Testis (tissue), 3 donors: ENCODE measurements around the gene RBP5. TPM values are rescaled to one million over a fixed set of nuclear protein-coding genes. Genes with fewer than 3 reads are reported as not detected.
A peak's percentile ranks its signal among the peaks of the same experiment; 100 is the strongest.

Experiments
- DNase-seq: peaks from one replicate; pipeline ENCODE4 v3.0.0-alpha.2; 2019
- H3K27ac ChIP-seq, 2 donors: fragments of 200-600 bp; sonication (generic); one replicate each; pipeline ENCODE4 v1.5.1; 2019
- H3K27me3 ChIP-seq: fragments of 200-600 bp; sonication (generic); one replicate; pipeline ENCODE4 v1.5.1; 2019
- H3K36me3 ChIP-seq: fragments of 200-600 bp; sonication (generic); one replicate; pipeline ENCODE4 v1.5.1; 2017; ENCODE audit warnings: low read depth; ENCODE audit errors: missing control alignments
- H3K4me1 ChIP-seq: fragments of 200-600 bp; sonication (generic); one replicate; pipeline ENCODE4 v1.5.1; 2019
- H3K4me3 ChIP-seq, 2 donors: fragments of 200-600 bp; sonication (generic); one replicate each; pipeline ENCODE4 v1.5.1; 2017 to 2019
- H3K9me3 ChIP-seq: fragments of 200-600 bp; sonication (generic); one replicate; pipeline ENCODE4 v1.5.1; 2017
- POLR2A ChIP-seq: fragments of 450-650 bp; IDR thresholded peaks from one replicate; pipeline ENCODE4 v1.6.1; 2017; ENCODE audit warnings: antibody characterized with exemption, mild to moderate bottlenecking, moderate library complexity
- WGBS, 2 donors: methylation state at CpG; one replicate each; pipeline ENCODE4 v1.1.5; 2018; 5-methylcytosine and 5-hydroxymethylcytosine counted together
- intact Hi-C: fragments of 100-400 bp; cut with DNase I; formaldehyde crosslinking; loops from one replicate; pipeline ENCODE4 v1.15.1; 2023; ENCODE audit warnings: low total_unique reads
- polyA plus RNA-seq: library from polyadenylated mRNA; stranded (reverse); fragments of 350-450 nt; fragmentation: Illumina TruSeq; extraction: RNeasy Lipid Tissue Mini Kit (QIAGEN cat#74804); gene quantifications from one replicate; pipeline ENCODE4 v1.2.3, GENCODE V29; 2014; ENCODE audit warnings: low read depth, low replicate concordance; ENCODE audit not compliant: insufficient read depth
- total RNA-seq, 2 donors: library from RNA; depleted of rRNA; stranded (reverse); fragments of >200 nt; gene quantifications; one replicate each; pipeline ENCODE4 v1.2.3, GENCODE V29; 2016
- TF ChIP-seq, protein P1 (sequence below), 3 experiments: fragments of 450-650 bp in 2 of 3; fragments of 200-600 bp in 1 of 3; sonication (generic) in 1 of 3; IDR thresholded peaks; one replicate each; pipeline ENCODE4 v1.5.1; 2016 to 2019; ENCODE audit warnings: antibody characterized with exemption in 3 of 3, mild to moderate bottlenecking in 2 of 3, moderate library complexity in 1 of 3

RBP5 gene
- total and polyA plus RNA-seq, 3 donors from 2014 or later = 1.1 to 11.8 (median 4.0) TPM

DNA sequence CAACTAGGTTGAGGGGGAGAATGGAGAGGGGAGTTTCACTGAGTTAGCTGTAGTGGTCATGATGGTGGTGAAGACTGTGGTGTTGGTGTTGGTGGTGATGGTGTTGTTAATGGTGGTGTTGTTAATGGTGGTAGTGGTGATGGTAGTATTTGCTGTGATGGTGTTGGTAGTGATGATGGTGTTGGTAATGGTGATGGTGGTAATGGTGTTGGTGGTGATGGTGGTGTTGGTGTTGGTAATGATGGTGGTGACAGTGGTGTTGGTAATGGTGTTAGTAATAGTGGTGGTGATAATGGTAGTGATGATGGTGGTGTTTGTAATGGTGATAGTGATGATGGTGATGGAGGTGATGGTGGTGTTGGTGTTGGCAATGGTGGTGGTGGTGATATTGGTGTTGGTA is 45.6 kb downstream of the RBP5 start:
- no peaks in the 10 kb centered on the region for H3K4me1 ChIP-seq
- intact Hi-C loops = no loop called here
- H3K4me3 ChIP-seq = no peak overlapping the region
- TF ChIP-seq POLR2A = no peak
- TF ChIP-seq, protein P1, sequence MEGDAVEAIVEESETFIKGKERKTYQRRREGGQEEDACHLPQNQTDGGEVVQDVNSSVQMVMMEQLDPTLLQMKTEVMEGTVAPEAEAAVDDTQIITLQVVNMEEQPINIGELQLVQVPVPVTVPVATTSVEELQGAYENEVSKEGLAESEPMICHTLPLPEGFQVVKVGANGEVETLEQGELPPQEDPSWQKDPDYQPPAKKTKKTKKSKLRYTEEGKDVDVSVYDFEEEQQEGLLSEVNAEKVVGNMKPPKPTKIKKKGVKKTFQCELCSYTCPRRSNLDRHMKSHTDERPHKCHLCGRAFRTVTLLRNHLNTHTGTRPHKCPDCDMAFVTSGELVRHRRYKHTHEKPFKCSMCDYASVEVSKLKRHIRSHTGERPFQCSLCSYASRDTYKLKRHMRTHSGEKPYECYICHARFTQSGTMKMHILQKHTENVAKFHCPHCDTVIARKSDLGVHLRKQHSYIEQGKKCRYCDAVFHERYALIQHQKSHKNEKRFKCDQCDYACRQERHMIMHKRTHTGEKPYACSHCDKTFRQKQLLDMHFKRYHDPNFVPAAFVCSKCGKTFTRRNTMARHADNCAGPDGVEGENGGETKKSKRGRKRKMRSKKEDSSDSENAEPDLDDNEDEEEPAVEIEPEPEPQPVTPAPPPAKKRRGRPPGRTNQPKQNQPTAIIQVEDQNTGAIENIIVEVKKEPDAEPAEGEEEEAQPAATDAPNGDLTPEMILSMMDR (IDR thresholded peaks at IDR 0.05) = no peak
- no peak for DNase-seq
- H3K36me3 ChIP-seq = no peaks in the 10 kb centered on the region
- no peak overlapping the region for H3K27ac ChIP-seq
- no peaks in the 10 kb centered on the region for H3K27me3 ChIP-seq
- no peaks in the 10 kb centered on the region for H3K9me3 ChIP-seq

- WGBS, 2 donors = 91% methylated on average over 14 of the region's 14 CpGs
- intact Hi-C loops = no loop called here
- Histone ChIP-seq H3K9me3 (no peaks in the 10 kb centered on the region), H3K27ac (no peak overlapping the region), H3K4me3 (no peak overlapping the region), H3K4me1 (no peaks in the 10 kb centered on the region), H3K36me3 (no peaks in the 10 kb centered on the region), H3K27me3 (no peaks in the 10 kb centered on the region)
- no peak for TF ChIP-seq POLR2A
- TF ChIP-seq, protein P1 (IDR thresholded peaks at IDR 0.05) = no peak
- no peak for DNase-seq
Observed at GRCh38 chr12:7081037-7081436, 47.7 kb downstream of the RBP5 start.

GRCh38 chr12:7079826-7080125 is 48.9 kb downstream of the RBP5 start:
- no peaks in the 10 kb centered on the region for H3K36me3 ChIP-seq
- H3K4me3 ChIP-seq = no peak overlapping the region
- no peak for DNase-seq
- no peaks in the 10 kb centered on the region for H3K9me3 ChIP-seq
- H3K27me3 ChIP-seq = no peaks in the 10 kb centered on the region
- peak overlapping the region in 1 of 2 donors; percentile 60 for H3K27ac ChIP-seq
- no peaks in the 10 kb centered on the region for H3K4me1 ChIP-seq
- TF ChIP-seq, protein P1 (IDR thresholded peaks at IDR 0.05) = no peak
- TF ChIP-seq POLR2A = no peak
- intact Hi-C loops = no loop called here

DNA sequence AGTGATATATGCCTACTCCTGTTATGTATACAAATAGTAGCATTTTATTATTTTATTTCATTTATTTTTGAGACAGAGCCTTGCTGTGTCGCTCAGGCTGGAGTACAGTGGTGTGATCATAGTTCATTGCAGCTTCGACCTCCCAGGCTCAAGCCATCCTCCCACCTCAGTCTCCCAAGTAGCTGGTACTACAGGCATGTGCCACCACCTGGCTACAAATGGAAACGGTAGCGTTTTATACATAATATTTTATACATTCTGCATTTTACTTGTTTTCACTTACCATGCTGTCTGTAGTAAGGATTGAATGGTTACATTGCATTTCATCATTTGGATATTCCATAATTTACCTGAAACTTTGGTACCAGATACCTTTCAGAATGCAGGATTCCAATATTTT is 50.5 kb downstream of the RBP5 start:
- TF ChIP-seq, protein P1 (IDR thresholded peaks at IDR 0.05) = no peak
- no peak for TF ChIP-seq POLR2A
- no peaks in the 10 kb centered on the region for H3K36me3 ChIP-seq
- intact Hi-C loops = no loop called here
- DNase-seq = no peak
- no peak overlapping the region for H3K27ac ChIP-seq
- no peaks in the 10 kb centered on the region for H3K27me3 ChIP-seq
- 74 to 80% methylated on average over 4 of the region's 4 CpGs for WGBS, 2 donors
- no peaks in the 10 kb centered on the region for H3K9me3 ChIP-seq
- no peak overlapping the region for H3K4me3 ChIP-seq
- no peaks in the 10 kb centered on the region for H3K4me1 ChIP-seq

DNA sequence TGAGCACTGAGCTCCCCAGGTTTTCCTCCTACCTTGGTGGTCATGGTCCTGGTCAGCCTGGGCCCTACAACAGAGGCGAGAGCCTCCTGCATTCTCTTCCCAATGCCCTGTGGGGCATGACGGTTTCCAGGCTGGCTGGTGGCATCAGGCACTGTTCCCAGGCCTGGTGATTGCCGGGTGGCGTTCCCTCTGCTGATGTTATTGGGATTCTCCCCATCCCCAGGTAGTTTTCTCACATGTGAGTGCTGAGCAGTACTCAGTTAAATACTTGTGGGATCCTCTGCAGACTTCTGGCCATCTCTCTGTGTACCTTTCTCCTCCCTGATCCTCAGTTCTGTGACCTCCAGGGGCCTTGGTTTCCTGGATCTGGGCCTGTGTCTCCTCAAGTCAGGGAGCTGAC is 52.2 kb downstream of the RBP5 start:
- no peak for TF ChIP-seq POLR2A
- TF ChIP-seq, protein P1 (IDR thresholded peaks at IDR 0.05) = no peak
- DNase-seq = no peak
- Histone ChIP-seq H3K9me3 (no peaks in the 10 kb centered on the region), H3K27me3 (no peaks in the 10 kb centered on the region), H3K4me3 (no peak overlapping the region), H3K4me1 (no peaks in the 10 kb centered on the region), H3K27ac (no peak overlapping the region), H3K36me3 (no peaks in the 10 kb centered on the region)
- 92 to 93% methylated on average over 4 of the region's 4 CpGs for WGBS, 2 donors
- intact Hi-C loops = no loop called here
